Lower leg skin (tissue), 4 donors: ENCODE data around the gene ATP5MC2. TPM values are rescaled to one million over a fixed set of nuclear protein-coding genes. Genes with fewer than 3 reads are reported as not detected.
"Not testable (repeated sequence)": the region's sequence is repeated elsewhere in the genome, so short reads cannot be mapped to it uniquely, and the experiment has no call there.

ENCODE experiments used
- DNase-seq, 2 donors: peaks; one replicate each; pipeline ENCODE4 v3.0.0-alpha.2; 2019; ENCODE audit warnings: low spot score in 2 of 2
- H3K4me3 ChIP-seq: fragments of 200-600 bp; sonication (generic); 2 replicates; pipeline ENCODE4 v1.5.1; 2017; ENCODE audit warnings: mild to moderate bottlenecking, low read depth; ENCODE audit not compliant: poor library complexity, severe bottlenecking
- CTCF ChIP-seq, 3 donors: fragments of 450-650 bp; IDR thresholded peaks; one replicate each; pipeline ENCODE4 v1.5.1; 2016; ENCODE audit warnings: antibody characterized with exemption in 3 of 3, mild to moderate bottlenecking in 3 of 3, moderate library complexity in 2 of 3
- POLR2A ChIP-seq, 2 donors: fragments of 450-650 bp; IDR thresholded peaks; one replicate each; pipeline ENCODE4 v1.6.1; 2016 to 2017; ENCODE audit warnings: antibody characterized with exemption in 2 of 2, mild to moderate bottlenecking in 1 of 2, moderate library complexity in 1 of 2
- WGBS, 2 donors: methylation state at CpG; one replicate each; pipeline ENCODE4 v1.1.5; 2018; 5-methylcytosine and 5-hydroxymethylcytosine counted together
- intact Hi-C: fragments of 100-400 bp; cut with DNase I; formaldehyde crosslinking; loops from one replicate; pipeline ENCODE4 v1.15.0; 2023; ENCODE audit warnings: low total_unique reads
- total RNA-seq, 4 donors: library from RNA; depleted of rRNA; stranded (reverse); fragments of >200 nt; gene quantifications; one replicate each; pipeline ENCODE4 v1.1.0, GENCODE V29; 2016

ATP5MC2 gene
- 100 to 1,000 TPM; 214 to 533 (median 318) TPM for total RNA-seq

GRCh38 chr12:53675701-53676607 is at the start of gene ATP5MC2:
ATP5MC2 (minus strand) TSS chr12:53676083; CDS start chr12:53672614, 3,469 bp downstream.
- 0 to 1% methylated on average over 59 to 61 of the region's 61 CpGs for WGBS, 2 donors
- peak within 1 kb of the TSS; percentile 36 for H3K4me3 ChIP-seq
- intact Hi-C loops, result loop anchor here (5.0 to 10.0 kb wide), 2 partner anchors 51 to 134 kb away; partner anchors contain the start of gene ATF7
- peak; percentile 96 to 99 for DNase-seq
- TF ChIP-seq POLR2A (IDR thresholded peaks at IDR 0.05) (peak in 1 of 2 donors; percentile 34), CTCF (IDR thresholded peaks at IDR 0.05) (peak in 2 of 3 donors; percentile 53 to 99)

GRCh38 chr12:53722450-53723041 is 46.7 kb upstream of the ATP5MC2 start:
- no peak for DNase-seq
- WGBS, 2 donors, result 94 to 95% methylated on average over 3 of the region's 3 CpGs
- TF ChIP-seq POLR2A (IDR thresholded peaks at IDR 0.05), result no peak
- TF ChIP-seq CTCF (IDR thresholded peaks at IDR 0.05), result no peak
- intact Hi-C loops, result no loop called here
- no peak overlapping the region for H3K4me3 ChIP-seq

- intact Hi-C loops, result no loop called here
- WGBS, 2 donors, result 73 to 85% methylated on average over 1 of the region's 1 CpG
- no peak for TF ChIP-seq CTCF (IDR thresholded peaks at IDR 0.05)
- no peak for TF ChIP-seq POLR2A (IDR thresholded peaks at IDR 0.05)
- no peak overlapping the region for H3K4me3 ChIP-seq
- no peak for DNase-seq
These were observed 45.1 kb upstream of the ATP5MC2 start for GRCh38 chr12:53720946-53721345.

- intact Hi-C loops, result no loop called here
- TF ChIP-seq CTCF (IDR thresholded peaks at IDR 0.05) (no peak), POLR2A (IDR thresholded peaks at IDR 0.05) (no peak)
- H3K4me3 ChIP-seq, result no peak overlapping the region
- 73 to 76% methylated on average over 2 of the region's 2 CpGs for whole genome bisulfite sequencing, 2 donors
- DNase-seq, result no peak
These were observed 43.8 kb upstream of the ATP5MC2 start for GRCh38 chr12:53719649-53720048.

- not testable (repeated sequence) for H3K4me3 ChIP-seq
- WGBS, 2 donors, result 79 to 82% methylated on average over 6 of the region's 6 CpGs
These were observed 42.7 kb upstream of the ATP5MC2 start for GRCh38 chr12:53718567-53718966.

GRCh38 chr12:53717319-53717718 is 41.4 kb upstream of the ATP5MC2 start:
- no peak overlapping the region for H3K4me3 ChIP-seq
- intact Hi-C loops, result no loop called here
- DNase-seq, result no peak
- TF ChIP-seq POLR2A (IDR thresholded peaks at IDR 0.05) (no peak), CTCF (IDR thresholded peaks at IDR 0.05) (no peak)
- 87 to 96% methylated on average over 5 of the region's 5 CpGs for WGBS, 2 donors

More at GRCh38 chr12:53718567-53718966, 42.7 kb upstream of the ATP5MC2 start:
- intact Hi-C loops, DNase-seq: not testable (repeated sequence)
